Neural crest cell (in vitro differentiated cells): ENCODE data around the gene DLK2. TPM values are rescaled to one million over a fixed set of nuclear protein-coding genes. Genes with fewer than 3 reads are reported as not detected.

Experiments used
- DNase-seq: peaks from one replicate; pipeline ENCODE4 v3.0.0; 2021; ENCODE audit warnings: low read depth, mixed read lengths, low spot score
- H3K27ac Mint-ChIP-seq: one replicate; pipeline ENCODE4 v1.8.0; 2021; ENCODE audit warnings: mild to moderate bottlenecking, mixed read lengths; ENCODE audit not compliant: unreplicated experiment
- H3K27me3 Mint-ChIP-seq: 2 replicates; pipeline ENCODE4 v1.8.0; 2021; ENCODE audit warnings: low read depth, mild to moderate bottlenecking, mixed read lengths
- H3K36me3 Mint-ChIP-seq: 2 replicates; pipeline ENCODE4 v1.8.0; 2021; ENCODE audit warnings: low read depth, mild to moderate bottlenecking, mixed read lengths
- H3K4me1 Mint-ChIP-seq: 2 replicates; pipeline ENCODE4 v1.8.0; 2021; ENCODE audit warnings: mixed read lengths
- H3K4me3 Mint-ChIP-seq: one replicate; pipeline ENCODE4 v1.8.0; 2021; ENCODE audit warnings: mild to moderate bottlenecking, mixed read lengths
- H3K9me3 Mint-ChIP-seq: 2 replicates; pipeline ENCODE4 v1.8.0; 2021; ENCODE audit warnings: mixed read lengths
- total RNA-seq: library from RNA; stranded (reverse); gene quantifications from 2 replicates; pipeline ENCODE4 v1.2.1, GENCODE V29; 2021
- TF ChIP-seq, protein P1 (sequence below): fragments of 200-600 bp; sonication (generic); conservative IDR thresholded peaks from 2 replicates; pipeline ENCODE4 v1.5.0; 2021; ENCODE audit warnings: antibody characterized with exemption, mild to moderate bottlenecking

The DLK2 gene
- total RNA-seq, 1 donor from 2014 or later: 1.5 TPM

DNA sequence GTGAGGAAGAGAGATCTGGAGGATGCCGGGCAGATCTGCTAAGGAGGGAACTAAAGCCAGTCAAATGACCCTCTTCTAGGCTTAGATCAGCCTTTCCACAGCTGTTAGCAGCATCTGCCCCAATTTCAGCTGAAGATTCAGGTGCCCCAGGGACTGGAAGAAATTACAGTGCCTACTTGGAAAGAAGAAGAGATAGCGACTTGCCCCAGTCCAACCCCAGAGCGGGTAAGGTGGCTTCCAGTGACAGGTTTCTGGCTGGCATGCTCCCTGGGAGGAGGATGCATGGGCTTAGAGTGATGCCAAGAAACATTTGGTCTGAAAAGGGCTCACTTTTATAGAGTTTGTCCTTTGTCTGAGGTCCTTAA, 22.6 kb upstream of the DLK2 start:
- no peaks in the 10 kb centered on the region for H3K27me3 Mint-ChIP-seq
- H3K9me3 Mint-ChIP-seq: no peaks in the 10 kb centered on the region
- H3K4me3 Mint-ChIP-seq: peak overlapping the region; percentile 90
- H3K27ac Mint-ChIP-seq: peak overlapping the region; percentile 97
- TF ChIP-seq, protein P1, sequence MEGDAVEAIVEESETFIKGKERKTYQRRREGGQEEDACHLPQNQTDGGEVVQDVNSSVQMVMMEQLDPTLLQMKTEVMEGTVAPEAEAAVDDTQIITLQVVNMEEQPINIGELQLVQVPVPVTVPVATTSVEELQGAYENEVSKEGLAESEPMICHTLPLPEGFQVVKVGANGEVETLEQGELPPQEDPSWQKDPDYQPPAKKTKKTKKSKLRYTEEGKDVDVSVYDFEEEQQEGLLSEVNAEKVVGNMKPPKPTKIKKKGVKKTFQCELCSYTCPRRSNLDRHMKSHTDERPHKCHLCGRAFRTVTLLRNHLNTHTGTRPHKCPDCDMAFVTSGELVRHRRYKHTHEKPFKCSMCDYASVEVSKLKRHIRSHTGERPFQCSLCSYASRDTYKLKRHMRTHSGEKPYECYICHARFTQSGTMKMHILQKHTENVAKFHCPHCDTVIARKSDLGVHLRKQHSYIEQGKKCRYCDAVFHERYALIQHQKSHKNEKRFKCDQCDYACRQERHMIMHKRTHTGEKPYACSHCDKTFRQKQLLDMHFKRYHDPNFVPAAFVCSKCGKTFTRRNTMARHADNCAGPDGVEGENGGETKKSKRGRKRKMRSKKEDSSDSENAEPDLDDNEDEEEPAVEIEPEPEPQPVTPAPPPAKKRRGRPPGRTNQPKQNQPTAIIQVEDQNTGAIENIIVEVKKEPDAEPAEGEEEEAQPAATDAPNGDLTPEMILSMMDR: no peak
- H3K36me3 Mint-ChIP-seq: no peaks in the 10 kb centered on the region
- no peak for DNase-seq
- H3K4me1 Mint-ChIP-seq: peaks cover 47% of the 10 kb centered on the region

- Mint-ChIP-seq H3K4me3 (peak within 1 kb of the TSS; percentile 90), H3K27me3 (no peaks in the 10 kb centered on the region), H3K4me1 (peaks cover 46% of the 10 kb centered on the region), H3K36me3 (no peaks in the 10 kb centered on the region), H3K27ac (peak within 1 kb of the TSS; percentile 97), H3K9me3 (no peaks in the 10 kb centered on the region)
- DNase-seq: peak; percentile 93
- TF ChIP-seq, protein P1: no peak
These were observed 22.1 kb upstream of the DLK2 start, which contains the start of gene TJAP1 for GRCh38 chr6:43477235-43478007. TJAP1 (plus strand) TSS chr6:43477570; CDS start chr6:43499002, 21,432 bp downstream.

DNA sequence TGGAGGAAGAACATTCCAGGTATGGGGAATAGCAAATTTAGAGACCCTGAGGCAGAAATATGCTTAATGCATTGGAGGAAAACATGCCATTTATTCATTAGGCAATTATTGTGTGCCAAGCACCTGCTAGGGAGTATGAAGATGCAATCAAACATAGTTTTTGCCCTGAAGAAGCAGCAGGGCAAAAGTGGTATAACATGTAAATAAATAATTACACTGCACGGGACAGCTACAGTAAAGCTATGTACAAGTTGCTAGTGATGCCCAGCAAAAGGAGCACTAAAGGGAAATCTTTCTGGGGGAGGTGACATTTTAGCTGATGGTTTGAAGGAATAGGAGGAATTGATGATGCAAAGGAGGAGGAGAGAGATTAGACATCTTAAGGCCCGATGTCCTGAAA, 21.4 kb upstream of the DLK2 start:
- H3K4me1 Mint-ChIP-seq: peaks cover 39% of the 10 kb centered on the region
- no peaks in the 10 kb centered on the region for H3K9me3 Mint-ChIP-seq
- no peaks in the 10 kb centered on the region for H3K27me3 Mint-ChIP-seq
- H3K27ac Mint-ChIP-seq: no peak overlapping the region
- no peak for DNase-seq
- peak overlapping the region; percentile 90 for H3K4me3 Mint-ChIP-seq
- H3K36me3 Mint-ChIP-seq: no peaks in the 10 kb centered on the region
- TF ChIP-seq, protein P1: no peak

DNA sequence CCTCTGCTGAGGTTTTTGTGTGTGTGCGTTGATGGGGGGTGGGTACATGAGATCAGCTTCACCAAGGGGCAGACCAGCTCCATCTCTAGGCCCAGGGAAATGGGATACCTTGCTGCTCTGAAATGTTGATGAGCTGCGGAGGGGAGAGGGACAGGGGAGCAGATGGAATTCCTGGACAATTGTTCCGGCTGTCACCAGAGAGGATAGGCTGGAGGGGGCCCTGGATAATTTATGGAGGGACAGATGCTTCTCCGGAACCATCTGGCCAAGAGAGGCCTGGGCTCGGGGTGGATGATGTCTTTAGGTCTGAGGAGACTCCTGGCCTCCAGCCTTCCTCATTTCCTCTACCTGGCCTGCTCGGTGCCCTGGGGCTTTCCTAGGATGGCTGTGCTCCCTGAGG, 20.2 kb upstream of the DLK2 start:
- no peaks in the 10 kb centered on the region for H3K36me3 Mint-ChIP-seq
- TF ChIP-seq, protein P1: no peak
- H3K27me3 Mint-ChIP-seq: peaks cover 7% of the 10 kb centered on the region
- peaks cover 33% of the 10 kb centered on the region for H3K4me1 Mint-ChIP-seq
- DNase-seq: no peak
- H3K27ac Mint-ChIP-seq: no peak overlapping the region
- H3K4me3 Mint-ChIP-seq: peak overlapping the region; percentile 69
- H3K9me3 Mint-ChIP-seq: no peaks in the 10 kb centered on the region

- DNase-seq: no peak
- Mint-ChIP-seq H3K36me3 (no peaks in the 10 kb centered on the region), H3K4me1 (peaks cover 14% of the 10 kb centered on the region), H3K4me3 (no peak overlapping the region), H3K27me3 (peaks cover 12% of the 10 kb centered on the region), H3K27ac (no peak overlapping the region), H3K9me3 (no peaks in the 10 kb centered on the region)
- TF ChIP-seq, protein P1: no peak
These were observed 17.2 kb upstream of the DLK2 start for GRCh38 chr6:43472515-43472914.
